ENCODE measurements around the gene SLC9A3. TPM values are rescaled to one million over a fixed set of nuclear protein-coding genes. Genes with fewer than 3 reads are reported as not detected.
A peak's percentile ranks its signal among the peaks of the same experiment; 100 is the strongest.

Gene SLC9A3
- total and polyA plus RNA-seq, 3 experiments from 2014 or later = 2.4 to 2.6 (median 2.5) TPM

- H3K4me1 ChIP-seq (ENCODE audit: insufficient read depth, low read length) = no peaks in the 10 kb centered on the region
- peaks cover 18 to 25% of the 10 kb centered on the region in 2 donors for H3K27me3 Mint-ChIP-seq
- no peak overlapping the region for H3K27ac ChIP-seq (ENCODE audit: low read depth, low read length)
- H3K36me3 Mint-ChIP-seq = no peaks in the 10 kb centered on the region
- DNase-seq = peak in 1 of 5 donors; percentile 46
- no peaks in the 10 kb centered on the region for H3K9me3 ChIP-seq (ENCODE audit: low read length)
- no peak overlapping the region for H3K27ac Mint-ChIP-seq
- no peak overlapping the region for H3K4me3 Mint-ChIP-seq
- POLR2A ChIA-PET = no interaction called here
- no peak overlapping the region for H3K4me3 ChIP-seq (ENCODE audit: low read length)
- peaks cover 17% of the 10 kb centered on the region for H3K27me3 ChIP-seq (ENCODE audit: insufficient read depth, low read length, poor library complexity, severe bottlenecking)
- peaks cover 5 to 9% (median 9%) of the 10 kb centered on the region in 3 donors for H3K4me1 Mint-ChIP-seq
- CTCF ChIA-PET = no interaction called here
- no peaks in the 10 kb centered on the region for H3K9me3 Mint-ChIP-seq
- no peaks in the 10 kb centered on the region for H3K36me3 ChIP-seq (ENCODE audit: insufficient read depth, low read length)
Observed at GRCh38 chr5:533955-534742, 9.9 kb upstream of the SLC9A3 start.

- peak in 1 of 5 donors; percentile 36 for DNase-seq
- POLR2A ChIA-PET = no interaction called here
Observed at GRCh38 chr5:533243-533954, 9.2 kb upstream of the SLC9A3 start.

GRCh38 chr5:532521-533242 lies 8.4 kb upstream of the SLC9A3 start:
- peaks cover 21 to 31% of the 10 kb centered on the region in 2 donors for H3K27me3 Mint-ChIP-seq
- DNase-seq = peak in 1 of 5 donors; percentile 20
- H3K27ac Mint-ChIP-seq = peak overlapping the region in 1 of 8 donors; percentile 29
- Histone ChIP-seq H3K27me3 (ENCODE audit: insufficient read depth, low read length, poor library complexity, severe bottlenecking) (peaks cover 17% of the 10 kb centered on the region), H3K4me3 (ENCODE audit: low read length) (no peak overlapping the region), H3K36me3 (ENCODE audit: insufficient read depth, low read length) (no peaks in the 10 kb centered on the region), H3K9me3 (ENCODE audit: low read length) (no peaks in the 10 kb centered on the region), H3K27ac (ENCODE audit: low read depth, low read length) (no peak overlapping the region), H3K4me1 (ENCODE audit: insufficient read depth, low read length) (no peaks in the 10 kb centered on the region)
- H3K4me1 Mint-ChIP-seq = peaks cover 8 to 16% (median 12%) of the 10 kb centered on the region in 3 donors
- no peak overlapping the region for H3K4me3 Mint-ChIP-seq
- H3K9me3 Mint-ChIP-seq = no peaks in the 10 kb centered on the region
- H3K36me3 Mint-ChIP-seq = no peaks in the 10 kb centered on the region
- CTCF ChIA-PET = no interaction called here
- POLR2A ChIA-PET = no interaction called here

More at GRCh38 chr5:533243-533954, 9.2 kb upstream of the SLC9A3 start:
- Mint-ChIP-seq H3K27ac (peak overlapping the region in 1 of 8 donors; percentile 29), H3K4me3 (no peak overlapping the region), H3K9me3 (no peaks in the 10 kb centered on the region), H3K27me3 (peaks cover 21 to 29% of the 10 kb centered on the region in 2 donors), H3K4me1 (peaks cover 8 to 14% (median 12%) of the 10 kb centered on the region in 3 donors), H3K36me3 (no peaks in the 10 kb centered on the region)
- Histone ChIP-seq H3K4me3 (ENCODE audit: low read length) (no peak overlapping the region), H3K4me1 (ENCODE audit: insufficient read depth, low read length) (no peaks in the 10 kb centered on the region), H3K27me3 (ENCODE audit: insufficient read depth, low read length, poor library complexity, severe bottlenecking) (peaks cover 17% of the 10 kb centered on the region), H3K36me3 (ENCODE audit: insufficient read depth, low read length) (no peaks in the 10 kb centered on the region), H3K9me3 (ENCODE audit: low read length) (no peaks in the 10 kb centered on the region), H3K27ac (ENCODE audit: low read depth, low read length) (no peak overlapping the region)
- CTCF ChIA-PET = no interaction called here

GRCh38 chr5:531749-532315 lies 7.6 kb upstream of the SLC9A3 start:
- ChIA-PET CTCF (interaction anchor here (1.1 to 1.3 kb wide), 2 partner anchors 11 to 85 kb away, joined by 3 read pairs; no protein-coding TSS in a partner anchor), POLR2A (no interaction called here)
- no peak overlapping the region for H3K27ac Mint-ChIP-seq
- peak in 1 of 5 donors; percentile 16 for DNase-seq
- H3K27ac ChIP-seq (ENCODE audit: low read depth, low read length) = no peak overlapping the region
- H3K36me3 ChIP-seq (ENCODE audit: insufficient read depth, low read length) = no peaks in the 10 kb centered on the region
- no peak overlapping the region for H3K4me3 ChIP-seq (ENCODE audit: low read length)
- no peak overlapping the region for H3K4me3 Mint-ChIP-seq
- no peaks in the 10 kb centered on the region for H3K36me3 Mint-ChIP-seq
- H3K9me3 ChIP-seq (ENCODE audit: low read length) = no peaks in the 10 kb centered on the region
- peaks cover 25% of the 10 kb centered on the region for H3K27me3 ChIP-seq (ENCODE audit: insufficient read depth, low read length, poor library complexity, severe bottlenecking)
- H3K4me1 Mint-ChIP-seq = peaks cover 16 to 24% (median 21%) of the 10 kb centered on the region in 3 donors
- H3K4me1 ChIP-seq (ENCODE audit: insufficient read depth, low read length) = peaks cover 7% of the 10 kb centered on the region
- H3K9me3 Mint-ChIP-seq = no peaks in the 10 kb centered on the region
- peaks cover 25 to 39% of the 10 kb centered on the region in 2 donors for H3K27me3 Mint-ChIP-seq

- Mint-ChIP-seq H3K4me1 (peaks cover 16 to 26% (median 21%) of the 10 kb centered on the region in 3 donors), H3K4me3 (peak overlapping the region in 1 of 7 donors; percentile 54), H3K9me3 (no peaks in the 10 kb centered on the region), H3K36me3 (no peaks in the 10 kb centered on the region), H3K27me3 (peaks cover 25 to 38% of the 10 kb centered on the region in 2 donors), H3K27ac (no peak overlapping the region)
- DNase-seq = peak in 1 of 5 donors; percentile 33
- H3K36me3 ChIP-seq (ENCODE audit: insufficient read depth, low read length) = no peaks in the 10 kb centered on the region
- H3K9me3 ChIP-seq (ENCODE audit: low read length) = no peaks in the 10 kb centered on the region
- peaks cover 31% of the 10 kb centered on the region for H3K27me3 ChIP-seq (ENCODE audit: insufficient read depth, low read length, poor library complexity, severe bottlenecking)
- no peak overlapping the region for H3K4me3 ChIP-seq (ENCODE audit: low read length)
- H3K27ac ChIP-seq (ENCODE audit: low read depth, low read length) = no peak overlapping the region
- POLR2A ChIA-PET = no interaction called here
- H3K4me1 ChIP-seq (ENCODE audit: insufficient read depth, low read length) = peaks cover 8% of the 10 kb centered on the region
- CTCF ChIA-PET = interaction anchor here (1.1 to 1.3 kb wide), 2 partner anchors 12 to 85 kb away, joined by 3 read pairs; no protein-coding TSS in a partner anchor
Observed at GRCh38 chr5:531101-531748, 7.0 kb upstream of the SLC9A3 start.

- peaks cover 8% of the 10 kb centered on the region for H3K4me1 ChIP-seq (ENCODE audit: insufficient read depth, low read length)
- Mint-ChIP-seq H3K27me3 (peaks cover 35 to 47% of the 10 kb centered on the region in 2 donors), H3K4me1 (peaks cover 17 to 33% (median 21%) of the 10 kb centered on the region in 3 donors), H3K27ac (no peak overlapping the region), H3K9me3 (no peaks in the 10 kb centered on the region), H3K4me3 (peak overlapping the region in 3 of 7 donors; percentile 3 to 29 (median 9)), H3K36me3 (no peaks in the 10 kb centered on the region)
- H3K27ac ChIP-seq (ENCODE audit: low read depth, low read length) = no peak overlapping the region
- DNase-seq = peak in 1 of 5 donors; percentile 27
- no peaks in the 10 kb centered on the region for H3K9me3 ChIP-seq (ENCODE audit: low read length)
- peaks cover 40% of the 10 kb centered on the region for H3K27me3 ChIP-seq (ENCODE audit: insufficient read depth, low read length, poor library complexity, severe bottlenecking)
- no peaks in the 10 kb centered on the region for H3K36me3 ChIP-seq (ENCODE audit: insufficient read depth, low read length)
- CTCF ChIA-PET = interaction anchor here (1.1 kb wide), 1 partner anchor 84 kb away, joined by 3 read pairs; no protein-coding TSS in a partner anchor
- POLR2A ChIA-PET = no interaction called here
- no peak overlapping the region for H3K4me3 ChIP-seq (ENCODE audit: low read length)
Observed at GRCh38 chr5:530001-530955, 6.0 kb upstream of the SLC9A3 start.
